Inflammatory macrophage (primary cell): Measurements from ENCODE around the gene MBIP.
A peak's percentile ranks its signal among the peaks of the same experiment; 100 is the strongest.

Experiments used
- DNase-seq, 2 donors: peaks; one replicate each; pipeline ENCODE4 v3.0.0-alpha.2; 2020 to 2022

The MBIP gene

GRCh38 chr14:36260970-36261640 lies 59.3 kb downstream of the MBIP start:
- DNase-seq, result no peak

- DNase-seq, result no peak
These were observed 62.2 kb downstream of the MBIP start for GRCh38 chr14:36258241-36258640.

- peak; percentile 26 to 29 for DNase-seq
These were observed 64.2 kb downstream of the MBIP start for GRCh38 chr14:36256126-36256801.

DNA sequence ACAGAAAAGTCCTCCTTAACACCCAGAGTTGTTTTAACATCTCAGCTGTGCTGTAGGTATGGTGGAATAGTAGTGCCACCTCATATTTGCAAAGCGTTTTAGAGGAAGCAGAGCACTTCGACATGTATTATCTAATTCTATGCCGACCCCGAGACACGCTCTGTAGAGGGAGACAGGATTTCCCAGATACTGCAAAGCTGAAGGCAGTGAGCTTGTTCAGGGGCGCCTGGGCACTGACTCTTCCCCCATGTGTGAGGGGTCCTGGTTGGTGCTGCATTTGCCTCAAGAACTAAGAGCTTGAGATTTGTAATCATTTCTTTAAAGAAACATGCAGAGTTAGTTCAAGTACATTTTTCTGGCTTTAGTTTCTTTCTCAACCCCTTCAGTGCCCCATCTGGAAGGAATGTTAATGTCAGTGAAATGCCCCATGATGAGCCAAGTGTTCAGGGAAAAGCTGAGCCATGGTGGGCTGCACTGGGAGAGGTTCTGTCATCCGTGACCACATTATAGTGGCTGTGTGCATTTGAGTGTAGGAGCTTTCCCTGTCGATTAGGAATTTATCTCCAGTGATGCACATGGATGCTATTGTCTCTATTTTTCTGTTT lies 66.3 kb downstream of the MBIP start:
- no peak for DNase-seq
